Astrocyte (in vitro differentiated cells and primary cell): ENCODE measurements around the gene CLBA1. TPM values are rescaled to one million over a fixed set of nuclear protein-coding genes. Genes with fewer than 3 reads are reported as not detected.

Experiments
- DNase-seq: peaks from one replicate; pipeline ENCODE4 v3.0.0-alpha.2; 2010; ENCODE audit warnings: low read depth
- FAIRE-seq: peaks from 2 replicates; lab custom pipeline; 2011; peaks lifted over from hg19 to GRCh38; lab: Jason Lieb, UNC
- H2AFZ ChIP-seq: 2 replicates; pipeline ENCODE4 v1.6.0; 2012; ENCODE audit warnings: low read depth, low read length, inconsistent platforms
- H3K27ac ChIP-seq: 2 replicates; pipeline ENCODE4 v1.5.1; 2011; ENCODE audit warnings: low read depth, low read length, inconsistent platforms
- H3K27me3 ChIP-seq: 2 replicates; pipeline ENCODE4 v1.6.0; 2011; ENCODE audit warnings: low read length, inconsistent platforms; ENCODE audit not compliant: insufficient read depth
- H3K36me3 ChIP-seq: 2 replicates; pipeline ENCODE4 v1.5.1; 2011; ENCODE audit warnings: low read length, inconsistent platforms; ENCODE audit not compliant: insufficient read depth
- H3K4me1 ChIP-seq: 2 replicates; pipeline ENCODE4 v1.5.1; 2011; ENCODE audit warnings: low read length, inconsistent platforms; ENCODE audit not compliant: insufficient read depth
- H3K4me2 ChIP-seq: 2 replicates; pipeline ENCODE4 v1.6.0; 2012; ENCODE audit warnings: low read length, inconsistent platforms
- H3K4me3 ChIP-seq: 2 replicates; pipeline ENCODE4 v1.5.1; 2011; ENCODE audit warnings: low read depth, mild to moderate bottlenecking, low read length, inconsistent platforms; ENCODE audit not compliant: insufficient read depth
- H3K79me2 ChIP-seq: 2 replicates; pipeline ENCODE4 v1.6.0; 2012; ENCODE audit warnings: mild to moderate bottlenecking, low read length, inconsistent platforms; ENCODE audit not compliant: insufficient read depth
- H3K9ac ChIP-seq: 2 replicates; pipeline ENCODE4 v1.6.0; 2012; ENCODE audit warnings: mild to moderate bottlenecking, low read length, inconsistent platforms
- H3K9me3 ChIP-seq: 2 replicates; pipeline ENCODE4 v1.5.1; 2012; ENCODE audit warnings: low read depth, mild to moderate bottlenecking, low read length, inconsistent platforms; ENCODE audit not compliant: insufficient read depth
- H4K20me1 ChIP-seq: 2 replicates; pipeline ENCODE4 v1.6.0; 2012; ENCODE audit warnings: low read length, inconsistent platforms; ENCODE audit not compliant: insufficient read depth
- H3K27ac Mint-ChIP-seq: one replicate; pipeline ENCODE4 v1.8.0; 2021; ENCODE audit warnings: mild to moderate bottlenecking, mixed read lengths; ENCODE audit not compliant: unreplicated experiment
- H3K27me3 Mint-ChIP-seq: one replicate; pipeline ENCODE4 v1.8.0; 2021; ENCODE audit warnings: low read depth, mixed read lengths; ENCODE audit not compliant: unreplicated experiment
- H3K36me3 Mint-ChIP-seq: one replicate; pipeline ENCODE4 v1.8.0; 2021; ENCODE audit warnings: low read depth, mixed read lengths; ENCODE audit not compliant: unreplicated experiment
- H3K4me1 Mint-ChIP-seq: one replicate; pipeline ENCODE4 v1.8.0; 2021; ENCODE audit warnings: low read depth, mixed read lengths; ENCODE audit not compliant: unreplicated experiment
- H3K4me3 Mint-ChIP-seq: one replicate; pipeline ENCODE4 v1.8.0; 2021; ENCODE audit warnings: mild to moderate bottlenecking, moderate library complexity, mixed read lengths; ENCODE audit not compliant: unreplicated experiment
- H3K9me3 Mint-ChIP-seq: one replicate; pipeline ENCODE4 v1.8.0; 2021; ENCODE audit warnings: mild to moderate bottlenecking, mixed read lengths; ENCODE audit not compliant: unreplicated experiment
- EZH2 ChIP-seq: IDR thresholded peaks from 2 replicates; pipeline ENCODE4 v1.6.1; 2012; ENCODE audit warnings: mild to moderate bottlenecking, low read length, inconsistent platforms; ENCODE audit not compliant: insufficient read depth
- total RNA-seq: library from RNA; stranded (reverse); gene quantifications from 2 replicates; pipeline ENCODE4 v1.2.1, GENCODE V29; 2021
- TF ChIP-seq, protein P1 (sequence below): IDR thresholded peaks from 2 replicates; pipeline ENCODE4 v1.5.1; 2011; ENCODE audit warnings: low read depth, mild to moderate bottlenecking, inconsistent platforms, low read length, moderate library complexity; ENCODE audit not compliant: insufficient read depth

The CLBA1 gene
- total RNA-seq, 1 donor from 2014 or later, result 6.3 TPM

DNA sequence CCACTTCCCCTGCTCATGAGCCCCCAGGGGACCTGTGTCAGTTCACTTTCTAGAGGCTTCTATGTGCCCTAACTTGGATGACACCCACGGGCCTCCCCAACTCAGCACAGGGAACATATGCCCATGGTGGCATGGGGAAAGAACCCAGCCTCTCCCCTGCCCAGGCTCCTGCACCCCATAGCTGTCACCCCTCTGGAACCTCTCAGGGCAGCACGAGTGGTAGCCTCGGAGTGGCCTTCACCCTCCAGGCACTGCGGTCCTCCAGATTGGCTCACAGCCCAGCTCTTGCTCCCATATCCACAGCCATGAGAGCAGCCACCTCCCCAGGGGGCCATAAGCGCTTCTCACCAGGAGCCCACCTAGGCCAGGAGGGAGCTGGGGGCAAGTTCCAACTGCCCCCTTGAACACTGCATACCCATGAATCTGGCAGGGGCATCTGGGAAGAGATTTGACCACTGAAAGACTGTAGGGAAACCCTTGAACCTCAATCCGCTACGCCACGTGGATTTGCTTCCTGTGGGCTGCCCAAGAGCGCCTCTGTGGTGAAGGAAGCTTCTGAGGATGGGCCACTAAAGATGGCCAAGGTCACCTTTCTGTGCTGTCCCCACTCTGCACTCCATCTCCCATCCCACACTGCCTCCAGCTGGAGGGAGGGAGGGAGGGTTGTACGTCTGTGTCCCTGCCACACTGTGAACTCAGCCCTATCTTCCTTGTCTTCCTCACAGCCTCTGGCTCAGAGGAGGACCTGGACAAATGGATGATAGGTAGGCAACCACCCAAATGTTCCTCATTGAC, 49.0 kb upstream of the CLBA1 start:
- DNase-seq (no peak), FAIRE-seq (no peak)
- H3K27ac Mint-ChIP-seq, result no peak overlapping the region
- H2AFZ ChIP-seq, result no peak overlapping the region
- H3K27ac ChIP-seq, result no peak overlapping the region
- H3K9ac ChIP-seq, result no peak overlapping the region
- H4K20me1 ChIP-seq, result no peaks in the 10 kb centered on the region
- no peak overlapping the region for H3K4me3 ChIP-seq
- no peaks in the 10 kb centered on the region for H3K9me3 ChIP-seq
- TF ChIP-seq, protein P1, sequence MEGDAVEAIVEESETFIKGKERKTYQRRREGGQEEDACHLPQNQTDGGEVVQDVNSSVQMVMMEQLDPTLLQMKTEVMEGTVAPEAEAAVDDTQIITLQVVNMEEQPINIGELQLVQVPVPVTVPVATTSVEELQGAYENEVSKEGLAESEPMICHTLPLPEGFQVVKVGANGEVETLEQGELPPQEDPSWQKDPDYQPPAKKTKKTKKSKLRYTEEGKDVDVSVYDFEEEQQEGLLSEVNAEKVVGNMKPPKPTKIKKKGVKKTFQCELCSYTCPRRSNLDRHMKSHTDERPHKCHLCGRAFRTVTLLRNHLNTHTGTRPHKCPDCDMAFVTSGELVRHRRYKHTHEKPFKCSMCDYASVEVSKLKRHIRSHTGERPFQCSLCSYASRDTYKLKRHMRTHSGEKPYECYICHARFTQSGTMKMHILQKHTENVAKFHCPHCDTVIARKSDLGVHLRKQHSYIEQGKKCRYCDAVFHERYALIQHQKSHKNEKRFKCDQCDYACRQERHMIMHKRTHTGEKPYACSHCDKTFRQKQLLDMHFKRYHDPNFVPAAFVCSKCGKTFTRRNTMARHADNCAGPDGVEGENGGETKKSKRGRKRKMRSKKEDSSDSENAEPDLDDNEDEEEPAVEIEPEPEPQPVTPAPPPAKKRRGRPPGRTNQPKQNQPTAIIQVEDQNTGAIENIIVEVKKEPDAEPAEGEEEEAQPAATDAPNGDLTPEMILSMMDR, result no peak
- no peak for TF ChIP-seq EZH2
- peaks cover 21% of the 10 kb centered on the region for H3K36me3 Mint-ChIP-seq
- H3K4me1 Mint-ChIP-seq, result no peaks in the 10 kb centered on the region
- H3K4me2 ChIP-seq, result no peak overlapping the region
- H3K27me3 ChIP-seq, result peaks cover 23% of the 10 kb centered on the region
- H3K4me1 ChIP-seq, result peaks cover 6% of the 10 kb centered on the region
- no peaks in the 10 kb centered on the region for H3K79me2 ChIP-seq
- no peaks in the 10 kb centered on the region for H3K36me3 ChIP-seq
- peaks cover 65% of the 10 kb centered on the region for H3K27me3 Mint-ChIP-seq
- peaks cover 2% of the 10 kb centered on the region for H3K9me3 Mint-ChIP-seq
- H3K4me3 Mint-ChIP-seq, result no peak overlapping the region

DNA sequence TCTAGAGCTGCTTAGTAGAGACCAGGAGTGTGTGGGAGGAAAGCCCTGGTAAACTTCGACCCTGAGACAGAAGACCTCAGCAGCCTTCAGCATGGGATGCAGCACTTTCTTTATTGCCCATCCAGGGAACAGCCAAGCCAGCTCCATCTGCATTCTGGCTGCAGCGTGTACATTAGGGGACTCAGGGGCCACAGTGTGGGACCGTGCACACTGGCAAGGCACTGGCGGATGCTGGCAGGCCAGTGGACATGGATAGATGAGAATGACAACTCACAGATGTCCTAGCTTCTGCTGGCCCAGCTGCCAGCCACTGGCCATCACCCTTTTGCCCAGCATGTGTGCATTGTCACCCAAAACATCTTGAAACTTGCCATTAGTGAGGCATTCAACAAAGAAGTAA, 48.4 kb upstream of the CLBA1 start:
- H4K20me1 ChIP-seq, result no peaks in the 10 kb centered on the region
- H3K4me1 ChIP-seq, result peaks cover 6% of the 10 kb centered on the region
- Mint-ChIP-seq H3K27ac (no peak overlapping the region), H3K27me3 (peaks cover 64% of the 10 kb centered on the region), H3K4me1 (no peaks in the 10 kb centered on the region), H3K36me3 (peaks cover 21% of the 10 kb centered on the region), H3K9me3 (peaks cover 2% of the 10 kb centered on the region), H3K4me3 (no peak overlapping the region)
- no peak overlapping the region for H3K27ac ChIP-seq
- H2AFZ ChIP-seq, result no peak overlapping the region
- DNase-seq (no peak), FAIRE-seq (no peak)
- H3K79me2 ChIP-seq, result no peaks in the 10 kb centered on the region
- H3K9ac ChIP-seq, result no peak overlapping the region
- no peak overlapping the region for H3K4me3 ChIP-seq
- H3K36me3 ChIP-seq, result no peaks in the 10 kb centered on the region
- H3K4me2 ChIP-seq, result no peak overlapping the region
- TF ChIP-seq, protein P1, result no peak
- no peak for TF ChIP-seq EZH2
- no peaks in the 10 kb centered on the region for H3K9me3 ChIP-seq
- peaks cover 18% of the 10 kb centered on the region for H3K27me3 ChIP-seq
